HepG2 (cell line): ENCODE results near the gene CAMK1. TPM values are rescaled to one million over a fixed set of nuclear protein-coding genes. Genes with fewer than 3 reads are reported as not detected.
A peak's percentile ranks its signal among the peaks of the same experiment; 100 is the strongest.

Source experiments
- ADNP ChIP-seq: sonication (generic); formaldehyde crosslinking; IDR thresholded peaks from 2 replicates; pipeline ENCODE4 v1.4.0; 2020; ENCODE audit warnings: missing genetic modification reagents
- AHR ChIP-seq: IDR thresholded peaks from 2 replicates; pipeline ENCODE4 v1.6.1; 2018; ENCODE audit warnings: missing genetic modification reagents, missing compliant biosample characterization
- BRCA1 ChIP-seq: sonication (generic); formaldehyde crosslinking; IDR thresholded peaks from 2 replicates; pipeline ENCODE4 v1.4.0; 2020; ENCODE audit warnings: missing genetic modification reagents
- FOSL2 ChIP-seq: sonication (generic); formaldehyde crosslinking; IDR thresholded peaks from 2 replicates; pipeline ENCODE4 v1.4.0; 2020; ENCODE audit warnings: missing genetic modification reagents
- MATR3 ChIP-seq: sonication (generic); formaldehyde crosslinking; IDR thresholded peaks from 2 replicates; pipeline ENCODE4 v1.4.0; 2020; ENCODE audit warnings: missing genetic modification reagents
- MEIS2 ChIP-seq: sonication (generic); formaldehyde crosslinking; IDR thresholded peaks from 2 replicates; pipeline ENCODE4 v1.9.0; 2021; ENCODE audit warnings: mild to moderate bottlenecking, missing genetic modification reagents
- RXRA ChIP-seq: sonication (generic); formaldehyde crosslinking; IDR thresholded peaks from 2 replicates; pipeline ENCODE4 v1.5.1; 2020; ENCODE audit warnings: missing genetic modification reagents
- SMARCC2 ChIP-seq: fragments of 450-650 bp; IDR thresholded peaks from 2 replicates; pipeline ENCODE4 v1.6.1; 2017; ENCODE audit warnings: antibody characterized with exemption, mild to moderate bottlenecking
- ZNF136 ChIP-seq: sonication (generic); formaldehyde crosslinking; IDR thresholded peaks from 2 replicates; pipeline ENCODE4 v1.8.1; 2022; ENCODE audit warnings: low read depth, mild to moderate bottlenecking, moderate library complexity, missing genetic modification reagents
- ZNF138 ChIP-seq: sonication (generic); formaldehyde crosslinking; IDR thresholded peaks from 2 replicates; pipeline ENCODE4 v1.5.0; 2020; ENCODE audit warnings: mild to moderate bottlenecking, low read depth, missing genetic modification reagents
- ZNF251 ChIP-seq: sonication (generic); formaldehyde crosslinking; IDR thresholded peaks from 2 replicates; pipeline ENCODE4 v1.9.0; 2021; ENCODE audit warnings: mild to moderate bottlenecking, missing genetic modification reagents
- ZNF556 ChIP-seq: sonication (generic); formaldehyde crosslinking; IDR thresholded peaks from 2 replicates; pipeline ENCODE4 v1.4.0; 2020; ENCODE audit warnings: mild to moderate bottlenecking, missing genetic modification reagents, borderline replicate concordance
- ZNF619 ChIP-seq: sonication (generic); formaldehyde crosslinking; IDR thresholded peaks from 2 replicates; pipeline ENCODE4 v1.4.0; 2020; ENCODE audit warnings: mild to moderate bottlenecking, missing genetic modification reagents
- polyA plus RNA-seq, 8 experiments: library from polyadenylated mRNA; depleted of rRNA in 3 of 8; stranded (reverse) in 7 of 8; unstranded in 1 of 8; fragments of >200 nt; fragmentation: Illumina TruSeq in 4 of 8; extraction: Trizol in 4 of 8; gene quantifications; 2 replicates each; pipeline versions ENCODE4 v1.2.1 to v1.2.3, GENCODE V29; 2011 to 2016; ENCODE audit warnings: low read depth in 4 of 8, missing spikeins in 1 of 8, mixed read lengths in 1 of 8; ENCODE audit not compliant: insufficient read depth in 1 of 8
- total RNA-seq, 5 experiments: library from RNA; depleted of rRNA; stranded (reverse); fragments of >200 nt; fragmentation: Illumina TruSeq; extraction: Trizol; gene quantifications; 2 replicates each; pipeline ENCODE4 v1.2.3, GENCODE V29; 2016; ENCODE audit warnings: low read depth in 1 of 5
- TF ChIP-seq, protein P1 (sequence below): sonication (generic); formaldehyde crosslinking; IDR thresholded peaks from 2 replicates; pipeline ENCODE4 v1.4.0; 2020; ENCODE audit warnings: low read depth, mild to moderate bottlenecking, missing genetic modification reagents
- TF ChIP-seq, protein P2 (sequence below): sonication (generic); formaldehyde crosslinking; IDR thresholded peaks from 2 replicates; pipeline ENCODE4 v1.4.0; 2020; ENCODE audit warnings: missing genetic modification reagents
- TF ChIP-seq, protein P3 (sequence below): sonication (generic); formaldehyde crosslinking; IDR thresholded peaks from 2 replicates; pipeline ENCODE4 v1.5.0; 2020; ENCODE audit warnings: missing genetic modification reagents, mild to moderate bottlenecking, borderline replicate concordance
- TF ChIP-seq, protein P4 (sequence below): sonication (generic); formaldehyde crosslinking; IDR thresholded peaks from 2 replicates; pipeline ENCODE4 v1.5.0; 2020; ENCODE audit warnings: missing genetic modification reagents
- TF ChIP-seq, protein P5 (sequence below): fragments of 450-650 bp; IDR thresholded peaks from 2 replicates; pipeline ENCODE4 v1.6.1; 2016

Gene CAMK1
- total and polyA plus RNA-seq, 2 of the 13 experiments (the other 11 are each of a cell fraction or from before 2014, with no cell fraction given), result 26.4 to 53.3 TPM

DNA sequence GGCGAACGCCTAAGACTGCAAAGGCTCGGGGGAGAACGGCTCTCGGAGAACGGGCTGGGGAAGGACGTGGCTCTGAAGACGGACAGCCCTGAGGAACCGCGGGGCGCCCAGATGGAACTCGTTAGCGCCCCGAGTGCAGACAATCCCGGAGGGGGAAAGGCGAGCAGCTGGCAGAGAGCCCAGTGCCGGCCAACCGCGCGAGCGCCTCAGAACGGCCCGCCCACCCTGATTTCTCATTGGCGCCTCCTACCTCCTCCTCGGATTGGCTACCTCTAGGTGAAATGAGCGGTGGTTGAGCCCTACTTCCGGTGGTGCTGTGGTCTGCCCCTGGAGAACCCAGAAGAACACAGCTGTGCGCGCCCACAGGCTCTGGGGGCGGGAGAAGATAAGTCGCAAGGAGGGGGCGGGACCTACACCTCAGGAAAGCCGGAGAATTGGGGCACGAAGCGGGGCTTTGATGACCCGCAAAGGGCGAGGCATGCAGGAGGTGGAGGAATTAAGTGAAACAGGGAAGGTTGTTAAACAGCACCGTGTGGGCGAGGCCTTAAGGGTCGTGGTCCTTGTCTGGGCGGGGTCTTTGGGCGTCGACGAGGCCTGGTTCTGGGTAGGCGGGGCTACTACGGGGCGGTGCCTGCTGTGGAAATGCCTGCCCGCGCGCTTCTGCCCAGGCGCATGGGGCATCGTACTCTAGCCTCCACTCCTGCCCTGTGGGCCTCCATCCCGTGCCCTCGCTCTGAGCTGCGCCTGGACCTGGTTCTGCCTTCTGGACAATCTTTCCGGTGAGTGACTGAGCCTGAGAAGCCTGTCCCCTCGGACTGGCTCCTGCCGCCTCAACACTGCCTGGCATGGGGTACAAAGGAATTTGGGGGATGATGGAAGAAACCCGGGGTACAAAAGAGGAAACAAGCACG is 19.8 kb downstream of the CAMK1 start, which contains the start of gene OGG1 (continued):
- TF ChIP-seq, protein P1, sequence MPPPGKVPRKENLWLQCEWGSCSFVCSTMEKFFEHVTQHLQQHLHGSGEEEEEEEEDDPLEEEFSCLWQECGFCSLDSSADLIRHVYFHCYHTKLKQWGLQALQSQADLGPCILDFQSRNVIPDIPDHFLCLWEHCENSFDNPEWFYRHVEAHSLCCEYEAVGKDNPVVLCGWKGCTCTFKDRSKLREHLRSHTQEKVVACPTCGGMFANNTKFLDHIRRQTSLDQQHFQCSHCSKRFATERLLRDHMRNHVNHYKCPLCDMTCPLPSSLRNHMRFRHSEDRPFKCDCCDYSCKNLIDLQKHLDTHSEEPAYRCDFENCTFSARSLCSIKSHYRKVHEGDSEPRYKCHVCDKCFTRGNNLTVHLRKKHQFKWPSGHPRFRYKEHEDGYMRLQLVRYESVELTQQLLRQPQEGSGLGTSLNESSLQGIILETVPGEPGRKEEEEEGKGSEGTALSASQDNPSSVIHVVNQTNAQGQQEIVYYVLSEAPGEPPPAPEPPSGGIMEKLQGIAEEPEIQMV, result peak; percentile 31; the same call in 1 of the 2 replicates
- no peak for TF ChIP-seq SMARCC2
- peak; percentile 89; the same call in 1 of the 2 replicates for TF ChIP-seq ZNF619 (CRISPR knock-in tag)
- TF ChIP-seq ZNF138 (CRISPR knock-in tag), result no peak
- TF ChIP-seq MATR3 (CRISPR knock-in tag), result no peak
- no peak for TF ChIP-seq BRCA1 (CRISPR knock-in tag)
- 0 out of 2 replicates have a peak, but pooled peaks have one; percentile 23 for TF ChIP-seq AHR (CRISPR knock-in tag)
- TF ChIP-seq, protein P2, sequence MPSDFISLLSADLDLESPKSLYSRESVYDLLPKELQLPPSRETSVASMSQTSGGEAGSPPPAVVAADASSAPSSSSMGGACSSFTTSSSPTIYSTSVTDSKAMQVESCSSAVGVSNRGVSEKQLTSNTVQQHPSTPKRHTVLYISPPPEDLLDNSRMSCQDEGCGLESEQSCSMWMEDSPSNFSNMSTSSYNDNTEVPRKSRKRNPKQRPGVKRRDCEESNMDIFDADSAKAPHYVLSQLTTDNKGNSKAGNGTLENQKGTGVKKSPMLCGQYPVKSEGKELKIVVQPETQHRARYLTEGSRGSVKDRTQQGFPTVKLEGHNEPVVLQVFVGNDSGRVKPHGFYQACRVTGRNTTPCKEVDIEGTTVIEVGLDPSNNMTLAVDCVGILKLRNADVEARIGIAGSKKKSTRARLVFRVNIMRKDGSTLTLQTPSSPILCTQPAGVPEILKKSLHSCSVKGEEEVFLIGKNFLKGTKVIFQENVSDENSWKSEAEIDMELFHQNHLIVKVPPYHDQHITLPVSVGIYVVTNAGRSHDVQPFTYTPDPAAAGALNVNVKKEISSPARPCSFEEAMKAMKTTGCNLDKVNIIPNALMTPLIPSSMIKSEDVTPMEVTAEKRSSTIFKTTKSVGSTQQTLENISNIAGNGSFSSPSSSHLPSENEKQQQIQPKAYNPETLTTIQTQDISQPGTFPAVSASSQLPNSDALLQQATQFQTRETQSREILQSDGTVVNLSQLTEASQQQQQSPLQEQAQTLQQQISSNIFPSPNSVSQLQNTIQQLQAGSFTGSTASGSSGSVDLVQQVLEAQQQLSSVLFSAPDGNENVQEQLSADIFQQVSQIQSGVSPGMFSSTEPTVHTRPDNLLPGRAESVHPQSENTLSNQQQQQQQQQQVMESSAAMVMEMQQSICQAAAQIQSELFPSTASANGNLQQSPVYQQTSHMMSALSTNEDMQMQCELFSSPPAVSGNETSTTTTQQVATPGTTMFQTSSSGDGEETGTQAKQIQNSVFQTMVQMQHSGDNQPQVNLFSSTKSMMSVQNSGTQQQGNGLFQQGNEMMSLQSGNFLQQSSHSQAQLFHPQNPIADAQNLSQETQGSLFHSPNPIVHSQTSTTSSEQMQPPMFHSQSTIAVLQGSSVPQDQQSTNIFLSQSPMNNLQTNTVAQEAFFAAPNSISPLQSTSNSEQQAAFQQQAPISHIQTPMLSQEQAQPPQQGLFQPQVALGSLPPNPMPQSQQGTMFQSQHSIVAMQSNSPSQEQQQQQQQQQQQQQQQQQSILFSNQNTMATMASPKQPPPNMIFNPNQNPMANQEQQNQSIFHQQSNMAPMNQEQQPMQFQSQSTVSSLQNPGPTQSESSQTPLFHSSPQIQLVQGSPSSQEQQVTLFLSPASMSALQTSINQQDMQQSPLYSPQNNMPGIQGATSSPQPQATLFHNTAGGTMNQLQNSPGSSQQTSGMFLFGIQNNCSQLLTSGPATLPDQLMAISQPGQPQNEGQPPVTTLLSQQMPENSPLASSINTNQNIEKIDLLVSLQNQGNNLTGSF (CRISPR knock-in tag), result 0 out of 2 replicates have a peak, but pooled peaks have one; percentile 41
- TF ChIP-seq, protein P3, sequence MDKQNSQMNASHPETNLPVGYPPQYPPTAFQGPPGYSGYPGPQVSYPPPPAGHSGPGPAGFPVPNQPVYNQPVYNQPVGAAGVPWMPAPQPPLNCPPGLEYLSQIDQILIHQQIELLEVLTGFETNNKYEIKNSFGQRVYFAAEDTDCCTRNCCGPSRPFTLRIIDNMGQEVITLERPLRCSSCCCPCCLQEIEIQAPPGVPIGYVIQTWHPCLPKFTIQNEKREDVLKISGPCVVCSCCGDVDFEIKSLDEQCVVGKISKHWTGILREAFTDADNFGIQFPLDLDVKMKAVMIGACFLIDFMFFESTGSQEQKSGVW, result no peak
- 0 out of 2 replicates have a peak, but pooled peaks have one; percentile 4 for TF ChIP-seq FOSL2 (CRISPR knock-in tag)
- TF ChIP-seq ADNP, result no peak
- peak; percentile 25; the same call in 1 of the 2 replicates for TF ChIP-seq RXRA (CRISPR knock-in tag)
- TF ChIP-seq, protein P4, sequence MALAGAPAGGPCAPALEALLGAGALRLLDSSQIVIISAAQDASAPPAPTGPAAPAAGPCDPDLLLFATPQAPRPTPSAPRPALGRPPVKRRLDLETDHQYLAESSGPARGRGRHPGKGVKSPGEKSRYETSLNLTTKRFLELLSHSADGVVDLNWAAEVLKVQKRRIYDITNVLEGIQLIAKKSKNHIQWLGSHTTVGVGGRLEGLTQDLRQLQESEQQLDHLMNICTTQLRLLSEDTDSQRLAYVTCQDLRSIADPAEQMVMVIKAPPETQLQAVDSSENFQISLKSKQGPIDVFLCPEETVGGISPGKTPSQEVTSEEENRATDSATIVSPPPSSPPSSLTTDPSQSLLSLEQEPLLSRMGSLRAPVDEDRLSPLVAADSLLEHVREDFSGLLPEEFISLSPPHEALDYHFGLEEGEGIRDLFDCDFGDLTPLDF (CRISPR knock-in tag), result peak; percentile 87
- TF ChIP-seq ZNF556, result peak; percentile 43; the same call in 1 of the 2 replicates
- 0 out of 2 replicates have a peak, but pooled peaks have one; percentile 59 for TF ChIP-seq MEIS2 (CRISPR knock-in tag)
- TF ChIP-seq ZNF136 (CRISPR knock-in tag), result peak; percentile 85
- TF ChIP-seq, protein P5, sequence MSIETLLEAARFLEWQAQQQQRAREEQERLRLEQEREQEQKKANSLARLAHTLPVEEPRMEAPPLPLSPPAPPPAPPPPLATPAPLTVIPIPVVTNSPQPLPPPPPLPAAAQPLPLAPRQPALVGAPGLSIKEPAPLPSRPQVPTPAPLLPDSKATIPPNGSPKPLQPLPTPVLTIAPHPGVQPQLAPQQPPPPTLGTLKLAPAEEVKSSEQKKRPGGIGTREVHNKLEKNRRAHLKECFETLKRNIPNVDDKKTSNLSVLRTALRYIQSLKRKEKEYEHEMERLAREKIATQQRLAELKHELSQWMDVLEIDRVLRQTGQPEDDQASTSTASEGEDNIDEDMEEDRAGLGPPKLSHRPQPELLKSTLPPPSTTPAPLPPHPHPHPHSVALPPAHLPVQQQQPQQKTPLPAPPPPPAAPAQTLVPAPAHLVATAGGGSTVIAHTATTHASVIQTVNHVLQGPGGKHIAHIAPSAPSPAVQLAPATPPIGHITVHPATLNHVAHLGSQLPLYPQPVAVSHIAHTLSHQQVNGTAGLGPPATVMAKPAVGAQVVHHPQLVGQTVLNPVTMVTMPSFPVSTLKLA, result peak; percentile 7; the same call in 1 of the 2 replicates
- no peak for TF ChIP-seq ZNF251 (CRISPR knock-in tag)
